BJ (cell line): ENCODE results near the gene NRIP2. TPM values are rescaled to one million over a fixed set of nuclear protein-coding genes. Genes with fewer than 3 reads are reported as not detected.

Experiments used
- CTCF ChIA-PET: fragments of 350-600 bp; formaldehyde crosslinking; extraction: SDS; loops from one replicate; lab custom pipeline; 2021; ENCODE audit warnings: antibody characterized with exemption, inconsistent platforms; lab: Yijun Ruan, JAX
- POLR2A ChIA-PET: fragments of 300-600 bp; sonication (Branson Sonifier 250); formaldehyde crosslinking; extraction: SDS; loops from one replicate; lab custom pipeline; 2021; ENCODE audit warnings: antibody characterized with exemption; lab: Charles Lee
- DNase-seq: peaks from one replicate; pipeline ENCODE4 v3.0.0-alpha.2; 2011; ENCODE audit warnings: low read depth
- H3K27me3 ChIP-seq: 2 replicates; pipeline ENCODE4 v1.6.0; 2011; ENCODE audit warnings: low read length; ENCODE audit not compliant: control insufficient read depth, insufficient read depth
- H3K36me3 ChIP-seq: 2 replicates; pipeline ENCODE4 v1.5.1; 2011; ENCODE audit warnings: low read length; ENCODE audit not compliant: control insufficient read depth, insufficient read depth
- H3K4me3 ChIP-seq: 2 replicates; pipeline ENCODE4 v1.5.1; 2011; ENCODE audit warnings: low read depth, mild to moderate bottlenecking, control low read depth, low read length
- CTCF ChIP-seq: IDR thresholded peaks from 2 replicates; pipeline ENCODE4 v1.5.1; 2011; ENCODE audit warnings: low read depth, mild to moderate bottlenecking, control low read depth, inconsistent platforms, low read length, moderate library complexity; ENCODE audit not compliant: insufficient read depth
- polyA plus RNA-seq: library from polyadenylated mRNA; depleted of rRNA; stranded (reverse); fragments of >200 nt; gene quantifications from 2 replicates; pipeline ENCODE4 v1.2.3, GENCODE V29; 2011

NRIP2 gene
- polyA plus RNA-seq, 1 experiment: not detected

- ChIA-PET POLR2A (no interaction called here), CTCF (interaction anchor here (0.6 to 1.3 kb wide), 2 partner anchors 26 to 160 kb away, joined by 3 read pairs; no protein-coding TSS in a partner anchor)
- Histone ChIP-seq H3K27me3 (no peaks in the 10 kb centered on the region), H3K4me3 (no peak overlapping the region), H3K36me3 (peaks cover 28% of the 10 kb centered on the region)
- DNase-seq: no peak
- TF ChIP-seq CTCF: no peak
These were observed 15.0 kb downstream of the NRIP2 start for GRCh38 chr12:2819810-2820209.

GRCh38 chr12:2813214-2814185, 21.3 kb downstream of the NRIP2 start:
- POLR2A ChIA-PET: interaction anchor here (0.5 kb wide), 1 partner anchor 56 kb away, joined by 6 read pairs; no protein-coding TSS in a partner anchor
- Histone ChIP-seq H3K36me3 (peaks cover 7% of the 10 kb centered on the region), H3K4me3 (peak overlapping the region; percentile 86), H3K27me3 (no peaks in the 10 kb centered on the region)
- CTCF ChIA-PET: interaction anchor here (0.6 to 2.8 kb wide), 16 partner anchors 9 to 1179 kb away, joined by 3 to 17 read pairs (median 4); partner anchors contain the start of gene NRIP2
- DNase-seq: no peak
- TF ChIP-seq CTCF: peak; percentile 80

GRCh38 chr12:2812290-2813213, 22.3 kb downstream of the NRIP2 start, which contains the start of gene ITFG2:
Gene ITFG2, plus strand, starts transcription at chr12:2812668. Its CDS starts 93 bp downstream, at chr12:2812761.
- H3K36me3 ChIP-seq: no peaks in the 10 kb centered on the region; the same call in 1 of the 2 replicates
- peak; percentile 90 for DNase-seq
- TF ChIP-seq CTCF: no peak
- POLR2A ChIA-PET: interaction anchor here (0.5 to 0.6 kb wide), 2 partner anchors 13 to 57 kb away, joined by 3 to 6 read pairs; no protein-coding TSS in a partner anchor
- H3K27me3 ChIP-seq: no peaks in the 10 kb centered on the region
- H3K4me3 ChIP-seq: peak within 1 kb of the TSS; percentile 86
- CTCF ChIA-PET: interaction anchor here (0.6 to 2.8 kb wide), 8 partner anchors 10 to 1178 kb away, joined by 3 to 17 read pairs (median 5); no protein-coding TSS in a partner anchor

- CTCF ChIA-PET: interaction anchor here (2.8 kb wide), 1 partner anchor 28 kb away, joined by 12 read pairs; no protein-coding TSS in a partner anchor
- no peak for DNase-seq
- TF ChIP-seq CTCF: no peak
These were observed 23.0 kb downstream of the NRIP2 start for GRCh38 chr12:2811801-2812200.

More at GRCh38 chr12:2811801-2812200, 23.0 kb downstream of the NRIP2 start:
- POLR2A ChIA-PET: interaction anchor here (0.6 kb wide), 1 partner anchor 13 kb away, joined by 3 read pairs; no protein-coding TSS in a partner anchor
- Histone ChIP-seq H3K27me3 (no peaks in the 10 kb centered on the region), H3K4me3 (peak overlapping the region; percentile 86), H3K36me3 (no peaks in the 10 kb centered on the region)
